ENCODE data around the gene UPB1.

The UPB1 gene

GRCh38 chr22:24510637-24511625 is 15.8 kb downstream of the UPB1 start:
- Histone ChIP-seq H4K20me1 (ENCODE audit: insufficient read depth, low read length) (no peaks in the 10 kb centered on the region), H3K9ac (ENCODE audit: low read length) (no peak overlapping the region), H3K9me3 (replicated peaks; ENCODE audit: insufficient read depth, low read length) (no peaks in the 10 kb centered on the region), H3K27ac (ENCODE audit: low read length) (no peak overlapping the region), H3K27me3 (replicated peaks; ENCODE audit: insufficient read depth, low read length) (no peaks in the 10 kb centered on the region), H3F3A (ENCODE audit: insufficient read depth, low read length) (no peaks in the 10 kb centered on the region; the same call in 1 of the 2 replicates), H3K79me2 (ENCODE audit: low read length) (no peaks in the 10 kb centered on the region), H3K9me2 (replicated peaks; ENCODE audit: insufficient read depth, low read length) (no peaks in the 10 kb centered on the region), H3K4me3 (ENCODE audit: low read length) (no peak overlapping the region), H3K4me1 (ENCODE audit: low read length) (peaks cover 5% of the 10 kb centered on the region; the same call in 1 of the 2 replicates), H3K36me3 (replicated peaks; ENCODE audit: insufficient read depth, low read length) (no peaks in the 10 kb centered on the region), H3K4me2 (ENCODE audit: low read depth, low read length) (no peak overlapping the region), H2AFZ (ENCODE audit: low read length) (no peak overlapping the region)
- no peak for DNase-seq
- no peak for TF ChIP-seq CTCF (IDR thresholded peaks at IDR 0.05; ENCODE audit: low read length)
- no peak for TF ChIP-seq EZH2phosphoT487 (IDR thresholded peaks at IDR 0.05; ENCODE audit: low read length)
- no peak for TF ChIP-seq EZH2 (optimal IDR thresholded peaks at IDR 0.05; ENCODE audit: low read depth, low read length)

GRCh38 chr22:24512043-24512442 is 16.9 kb downstream of the UPB1 start:
- Histone ChIP-seq H3K4me1 (ENCODE audit: low read length) (peaks cover 5% of the 10 kb centered on the region; the same call in 1 of the 2 replicates), H4K20me1 (ENCODE audit: insufficient read depth, low read length) (no peaks in the 10 kb centered on the region), H3K27me3 (replicated peaks; ENCODE audit: insufficient read depth, low read length) (no peaks in the 10 kb centered on the region), H3K9me2 (replicated peaks; ENCODE audit: insufficient read depth, low read length) (no peaks in the 10 kb centered on the region), H3K4me3 (ENCODE audit: low read length) (no peak overlapping the region), H3K36me3 (replicated peaks; ENCODE audit: insufficient read depth, low read length) (no peaks in the 10 kb centered on the region), H3F3A (ENCODE audit: insufficient read depth, low read length) (no peaks in the 10 kb centered on the region; the same call in 1 of the 2 replicates), H3K9me3 (replicated peaks; ENCODE audit: insufficient read depth, low read length) (no peaks in the 10 kb centered on the region), H3K9ac (ENCODE audit: low read length) (no peak overlapping the region), H3K4me2 (ENCODE audit: low read depth, low read length) (no peak overlapping the region), H2AFZ (ENCODE audit: low read length) (no peak overlapping the region), H3K27ac (ENCODE audit: low read length) (no peak overlapping the region), H3K79me2 (ENCODE audit: low read length) (no peaks in the 10 kb centered on the region)
- TF ChIP-seq EZH2phosphoT487 (IDR thresholded peaks at IDR 0.05; ENCODE audit: low read length): no peak
- TF ChIP-seq EZH2 (optimal IDR thresholded peaks at IDR 0.05; ENCODE audit: low read depth, low read length): no peak
- no peak for TF ChIP-seq CTCF (IDR thresholded peaks at IDR 0.05; ENCODE audit: low read length)
- DNase-seq: no peak

GRCh38 chr22:24513378-24514240 is 18.5 kb downstream of the UPB1 start:
- H3K36me3 ChIP-seq (replicated peaks; ENCODE audit: insufficient read depth, low read length): no peaks in the 10 kb centered on the region
- no peaks in the 10 kb centered on the region for H3K9me2 ChIP-seq (replicated peaks; ENCODE audit: insufficient read depth, low read length)
- H3K27ac ChIP-seq (ENCODE audit: low read length): no peak overlapping the region
- peaks cover 5% of the 10 kb centered on the region; the same call in 1 of the 2 replicates for H3K4me1 ChIP-seq (ENCODE audit: low read length)
- TF ChIP-seq EZH2 (optimal IDR thresholded peaks at IDR 0.05; ENCODE audit: low read depth, low read length) (no peak), CTCF (IDR thresholded peaks at IDR 0.05; ENCODE audit: low read length) (no peak), EZH2phosphoT487 (IDR thresholded peaks at IDR 0.05; ENCODE audit: low read length) (no peak)
- no peak for DNase-seq
- no peak overlapping the region for H3K9ac ChIP-seq (ENCODE audit: low read length)
- no peaks in the 10 kb centered on the region for H3K9me3 ChIP-seq (replicated peaks; ENCODE audit: insufficient read depth, low read length)
- H3F3A ChIP-seq (ENCODE audit: insufficient read depth, low read length): no peaks in the 10 kb centered on the region; the same call in 1 of the 2 replicates
- H3K27me3 ChIP-seq (replicated peaks; ENCODE audit: insufficient read depth, low read length): no peaks in the 10 kb centered on the region
- no peaks in the 10 kb centered on the region for H3K79me2 ChIP-seq (ENCODE audit: low read length)
- H3K4me3 ChIP-seq (ENCODE audit: low read length): no peak overlapping the region
- H2AFZ ChIP-seq (ENCODE audit: low read length): no peak overlapping the region
- no peak overlapping the region for H3K4me2 ChIP-seq (ENCODE audit: low read depth, low read length)
- H4K20me1 ChIP-seq (ENCODE audit: insufficient read depth, low read length): no peaks in the 10 kb centered on the region
